Kasumi-1 (cell line): ENCODE results near the gene SMCO2.

ENCODE experiments used
- DNase-seq, 2 experiments: peaks; one replicate each; lab custom pipeline; 2025; lab: John Stamatoyannopoulos, UW

Gene SMCO2

DNA sequence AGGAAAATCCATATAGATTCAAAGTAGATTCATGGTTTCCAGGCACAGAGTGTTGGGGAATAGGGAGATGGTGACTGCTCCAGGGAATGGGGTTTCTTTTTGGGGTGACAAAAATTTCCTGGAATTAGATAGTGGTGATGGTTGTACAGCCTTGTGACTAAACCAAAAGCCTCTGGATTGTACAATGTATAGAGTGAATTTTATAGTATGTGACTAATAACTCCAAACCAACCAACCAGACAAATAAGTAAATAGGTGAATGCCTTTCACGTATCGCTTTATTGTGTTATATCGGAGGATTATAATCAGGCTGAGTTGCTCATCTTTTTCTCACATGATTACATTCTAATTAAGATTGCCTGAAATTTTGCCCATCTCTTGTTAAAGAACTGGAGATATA lies 52.8 kb downstream of the SMCO2 start:
- no peak for DNase-seq

DNA sequence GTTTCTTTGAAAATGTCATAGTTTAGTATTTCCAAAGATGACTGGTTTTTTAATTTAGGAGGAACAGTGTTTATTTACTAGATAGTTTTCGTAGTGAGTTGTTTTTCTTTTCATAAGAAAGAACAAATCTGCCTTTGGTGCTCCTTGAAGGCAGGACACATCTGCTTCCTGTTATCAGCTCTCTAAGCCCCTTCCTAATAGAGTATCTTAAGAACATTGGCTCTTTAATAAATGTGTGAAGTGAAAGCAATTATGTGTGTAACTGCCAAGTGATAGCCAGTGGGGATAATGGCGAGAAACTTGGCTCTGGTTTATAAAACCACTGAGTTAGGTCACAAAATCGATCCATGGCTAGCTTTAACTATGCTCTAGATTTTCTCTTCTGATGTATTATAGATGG lies 54.0 kb downstream of the SMCO2 start:
- DNase-seq, result no peak

DNA sequence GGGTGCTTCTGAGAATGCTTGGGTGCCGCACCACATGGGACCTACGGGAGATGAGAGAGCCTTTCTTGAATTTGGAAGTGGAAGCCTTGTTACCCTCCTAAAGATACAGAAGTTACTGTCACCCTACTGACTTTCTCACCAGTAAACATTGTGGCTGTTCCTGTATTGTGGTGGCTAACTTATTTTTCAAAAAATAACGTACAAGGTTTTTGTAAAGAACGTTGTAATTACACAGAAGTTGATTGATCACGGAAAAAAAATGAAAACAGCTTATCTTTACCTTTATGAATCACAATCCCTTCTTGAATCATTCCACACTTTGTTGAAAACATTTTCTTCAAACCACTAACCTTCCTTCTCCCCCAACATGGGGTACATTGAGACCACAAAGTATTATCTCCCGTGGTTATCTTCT lies 55.5 kb downstream of the SMCO2 start:
- no peak for DNase-seq

DNA sequence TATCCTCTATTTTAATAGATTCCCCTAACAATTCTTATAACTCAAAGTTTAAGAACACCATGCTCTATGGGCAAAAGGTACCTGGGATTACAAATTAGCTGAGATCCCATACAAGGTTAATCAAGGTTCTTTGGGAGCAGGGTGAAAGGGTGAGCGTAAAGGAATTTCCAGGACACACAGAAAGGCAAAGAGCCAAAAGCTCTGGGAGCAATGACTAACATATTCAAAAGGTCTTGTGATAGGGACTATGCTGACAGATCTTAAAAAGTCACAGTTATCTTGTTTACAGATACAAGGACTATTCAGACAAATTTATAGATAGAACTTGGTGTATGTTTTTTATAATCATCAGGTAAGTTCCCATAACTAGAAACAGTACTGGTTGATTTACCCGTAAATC lies 58.0 kb downstream of the SMCO2 start:
- DNase-seq, result no peak

DNA sequence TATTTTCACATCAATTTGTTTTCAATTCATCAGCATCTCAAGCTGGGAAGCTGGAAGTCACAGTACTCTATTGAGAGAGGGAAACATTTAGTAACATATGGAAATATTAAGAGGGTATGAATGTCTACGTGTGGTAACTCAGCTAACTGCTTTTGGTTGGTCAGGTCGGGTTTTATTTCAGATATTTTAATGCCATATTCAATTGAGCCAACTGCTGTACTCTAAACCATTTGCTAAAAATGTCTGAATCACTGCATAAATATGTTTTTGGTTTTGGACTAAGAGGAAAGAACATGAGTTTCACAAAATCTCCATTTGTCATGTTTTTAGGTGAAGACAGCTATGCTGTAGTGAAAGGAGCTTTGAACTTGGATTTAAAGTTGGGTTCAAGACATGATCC lies 58.6 kb downstream of the SMCO2 start:
- DNase-seq, result no peak

DNA sequence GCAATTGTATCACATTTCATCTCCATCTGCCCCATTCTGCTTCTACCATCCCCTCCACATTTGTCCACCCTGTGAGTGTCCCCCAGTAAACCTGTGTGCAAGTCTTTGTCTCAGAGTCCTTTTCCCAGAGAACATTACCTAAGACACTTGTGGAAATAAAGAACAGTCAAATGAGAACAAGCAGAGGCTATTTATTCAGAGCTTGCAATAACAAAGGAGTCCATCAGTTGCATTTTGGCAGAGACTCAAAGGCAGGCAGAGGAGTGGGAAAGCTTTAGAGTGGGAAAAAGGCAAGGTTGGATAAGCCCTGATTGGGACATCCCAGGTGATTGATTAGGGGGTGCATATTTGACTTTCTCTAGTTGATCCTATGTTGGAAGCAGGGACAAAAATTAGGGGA lies 59.2 kb downstream of the SMCO2 start:
- no peak for DNase-seq

DNA sequence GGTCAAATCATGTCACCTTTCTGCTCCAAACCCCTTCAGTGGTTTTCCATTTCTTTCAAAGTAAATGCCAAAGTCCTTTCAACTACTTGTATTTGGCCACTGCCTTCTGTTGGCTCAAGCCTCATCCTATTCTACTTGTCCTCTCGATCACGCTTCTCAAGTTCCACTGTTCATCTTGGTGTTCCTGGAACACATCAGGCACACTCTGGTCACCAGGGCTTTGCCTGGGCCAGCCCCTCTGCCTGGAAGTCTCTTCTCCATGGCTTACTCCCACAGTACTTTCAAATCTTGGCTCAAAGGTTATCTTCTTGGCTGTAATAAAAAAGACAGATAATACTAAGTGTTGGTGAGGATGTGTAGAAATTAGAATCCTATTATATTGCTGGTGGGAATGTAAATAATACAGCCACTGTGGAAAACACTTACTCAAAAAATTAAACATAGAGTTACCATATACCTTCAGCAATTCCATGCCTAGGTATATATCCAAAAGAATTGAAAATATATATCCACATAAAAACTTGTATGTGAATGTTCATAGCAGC lies 60.2 kb downstream of the SMCO2 start:
- DNase-seq, result no peak

DNA sequence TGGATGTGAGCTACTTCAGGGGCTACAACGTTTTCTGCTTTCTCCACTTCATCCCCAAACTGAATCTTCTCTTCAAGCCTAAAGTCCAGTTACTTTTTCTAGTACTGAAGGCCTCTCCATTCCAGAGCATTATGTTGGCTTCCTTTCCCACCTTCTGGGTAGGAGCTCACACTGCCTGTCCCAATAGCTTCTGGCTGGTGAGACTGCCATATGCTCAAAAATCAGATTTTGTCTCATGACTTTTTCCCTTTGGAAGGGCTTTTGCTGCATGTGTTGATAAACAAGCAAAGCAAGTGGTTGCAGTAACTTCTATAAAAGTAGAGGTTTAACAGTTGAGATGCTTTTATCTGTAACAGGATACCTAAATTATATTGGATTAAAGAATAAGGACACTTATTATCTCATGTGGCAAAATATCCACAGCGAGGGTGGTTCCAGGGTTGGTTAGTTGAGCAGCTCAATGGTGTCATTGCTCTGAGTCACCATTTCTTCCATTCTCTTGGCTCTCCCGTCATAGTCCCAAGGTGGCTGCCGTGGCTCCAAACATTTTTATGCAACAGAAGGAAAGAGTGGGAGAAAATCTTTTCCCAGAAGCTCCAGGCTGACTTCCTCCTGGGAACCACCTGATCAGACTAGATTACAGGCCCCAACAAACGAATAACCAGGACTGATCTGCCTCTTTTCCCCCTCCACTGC lies 62.3 kb downstream of the SMCO2 start:
- DNase-seq, result no peak

DNA sequence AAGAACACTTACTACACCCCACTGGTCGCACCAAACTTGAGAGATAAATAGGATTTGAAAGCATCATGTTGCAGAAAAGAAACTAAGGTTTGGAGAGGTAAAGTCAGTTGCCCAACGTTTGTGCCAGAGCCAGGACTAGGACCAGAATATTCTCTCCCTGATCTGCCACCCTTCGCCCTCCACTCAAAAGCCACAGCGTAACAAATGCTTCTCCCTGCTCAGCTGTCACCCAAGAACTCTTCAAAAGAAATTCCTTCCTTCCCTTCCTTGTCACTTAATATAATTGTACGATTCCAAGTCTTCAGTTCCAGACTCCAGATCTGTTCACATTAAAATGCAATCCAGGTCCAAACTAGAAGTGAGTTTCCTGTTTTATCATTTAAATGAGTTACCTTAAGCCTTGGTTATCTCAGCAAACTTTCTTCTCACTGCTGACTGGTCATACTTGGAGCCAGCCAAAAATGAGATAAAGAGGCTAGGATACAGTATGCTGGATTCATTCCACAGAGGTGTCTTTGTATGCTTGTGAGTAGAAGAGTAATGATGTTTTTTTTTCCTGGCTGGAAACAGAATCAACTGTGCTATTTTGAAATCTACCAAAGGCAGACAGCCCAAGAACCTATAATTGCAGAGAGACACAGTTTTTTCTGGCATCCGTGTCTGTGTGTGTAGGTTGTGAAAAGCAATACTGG lies 64.6 kb downstream of the SMCO2 start:
- DNase-seq, result no peak

DNA sequence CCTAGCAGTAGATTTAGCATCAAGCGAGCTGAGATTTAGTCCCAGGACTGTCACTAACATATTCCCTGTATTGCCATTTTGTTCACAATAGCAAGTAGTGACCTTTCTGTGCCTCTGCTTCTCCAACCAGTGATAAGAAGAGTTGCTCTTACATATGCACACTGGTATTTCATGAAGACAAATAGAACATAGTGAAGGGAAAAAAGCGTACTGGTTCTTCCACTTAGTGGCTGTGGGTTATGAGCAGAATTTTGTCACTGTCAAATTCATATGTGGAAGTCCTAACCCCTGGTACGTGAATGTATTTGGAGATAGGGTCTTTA lies 65.1 kb downstream of the SMCO2 start:
- no peak for DNase-seq

DNA sequence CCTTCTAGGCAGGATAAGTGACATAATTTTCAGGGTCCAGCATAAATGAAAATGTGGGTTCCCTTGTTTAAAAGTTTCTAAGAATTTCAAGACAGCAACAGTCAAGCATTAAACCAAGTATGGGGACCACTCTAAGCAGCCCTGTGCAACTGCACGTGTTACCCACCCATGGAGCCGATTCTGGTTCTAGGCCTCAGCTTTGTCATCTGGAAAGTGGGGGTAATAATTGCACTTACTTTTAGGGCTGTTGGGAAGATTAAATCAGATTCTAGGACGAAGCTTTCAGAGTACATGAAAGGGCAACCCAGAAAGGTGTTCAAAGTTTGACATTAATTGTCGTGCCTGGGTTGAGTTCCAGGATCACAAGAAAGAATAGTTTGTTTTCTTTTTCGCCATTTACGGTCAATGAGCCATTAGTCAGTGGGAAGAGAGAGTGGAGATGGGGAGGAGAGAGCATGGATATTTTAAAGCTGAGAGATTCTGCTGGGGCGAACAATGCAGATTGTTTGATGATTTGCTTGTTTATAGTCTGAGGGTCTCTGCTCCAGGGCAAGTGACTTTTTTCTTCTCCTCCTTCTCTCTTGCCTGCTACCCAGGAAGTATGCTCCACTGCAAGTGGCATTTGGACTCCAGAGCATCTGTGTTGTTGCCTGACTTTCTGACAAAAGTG lies 66.8 kb downstream of the SMCO2 start:
- DNase-seq, result no peak

DNA sequence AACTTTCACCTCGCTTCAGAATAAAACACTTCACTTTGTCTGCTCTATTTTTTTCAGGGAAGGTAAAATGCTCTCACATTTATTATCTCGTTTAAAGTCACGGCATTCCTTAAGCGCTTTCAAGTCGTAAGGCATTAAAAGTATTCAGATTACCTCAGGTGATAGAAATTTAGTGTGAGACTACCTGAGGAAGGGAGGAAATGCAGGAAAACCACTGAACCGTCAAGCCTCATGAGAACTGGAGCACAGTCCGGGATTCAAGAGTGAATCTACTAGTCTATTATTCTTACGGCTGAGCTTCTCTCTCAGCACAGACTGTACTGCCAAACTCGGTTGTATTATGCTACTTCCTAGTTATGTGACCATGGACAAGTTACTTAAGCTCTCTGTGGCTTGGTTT lies 69.1 kb downstream of the SMCO2 start:
- DNase-seq, result no peak

DNA sequence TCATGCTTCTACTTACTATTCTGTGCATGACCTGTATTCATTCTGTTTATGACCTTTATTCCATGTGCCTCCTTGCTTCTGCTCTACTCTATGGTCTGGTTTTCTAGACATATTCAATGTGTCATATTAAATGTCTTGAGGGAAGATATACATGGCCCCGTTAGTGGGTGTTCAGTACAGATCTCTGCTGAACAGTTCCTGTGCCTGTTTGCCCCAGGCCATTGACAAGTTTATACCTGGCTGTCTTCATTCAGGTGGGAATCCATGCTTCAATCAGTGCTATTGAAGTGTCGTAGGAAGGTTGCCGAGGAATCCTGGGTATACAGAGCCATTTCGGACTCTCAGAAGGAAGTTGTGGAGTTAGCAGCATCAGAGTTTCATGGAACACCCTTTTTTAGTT lies 70.1 kb downstream of the SMCO2 start:
- no peak for DNase-seq

DNA sequence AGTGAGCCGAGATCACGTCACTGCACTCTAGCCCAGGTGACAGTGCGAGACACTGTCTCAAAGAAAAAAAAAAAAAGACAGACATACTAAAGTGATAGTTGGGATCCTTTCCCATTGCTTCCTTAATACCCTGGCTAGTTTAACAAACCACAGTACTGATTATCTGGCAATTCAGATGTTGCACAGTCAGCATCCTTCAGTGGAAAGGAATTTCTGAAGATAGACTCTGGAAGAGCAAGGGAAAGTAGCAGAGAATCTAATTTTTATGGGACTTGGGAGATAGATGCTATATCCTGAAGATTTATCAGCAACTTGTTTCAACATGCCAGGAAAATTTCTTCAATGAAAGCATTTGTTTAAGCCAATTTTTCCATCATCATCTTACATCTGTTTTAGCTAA lies 71.0 kb downstream of the SMCO2 start:
- no peak for DNase-seq

DNA sequence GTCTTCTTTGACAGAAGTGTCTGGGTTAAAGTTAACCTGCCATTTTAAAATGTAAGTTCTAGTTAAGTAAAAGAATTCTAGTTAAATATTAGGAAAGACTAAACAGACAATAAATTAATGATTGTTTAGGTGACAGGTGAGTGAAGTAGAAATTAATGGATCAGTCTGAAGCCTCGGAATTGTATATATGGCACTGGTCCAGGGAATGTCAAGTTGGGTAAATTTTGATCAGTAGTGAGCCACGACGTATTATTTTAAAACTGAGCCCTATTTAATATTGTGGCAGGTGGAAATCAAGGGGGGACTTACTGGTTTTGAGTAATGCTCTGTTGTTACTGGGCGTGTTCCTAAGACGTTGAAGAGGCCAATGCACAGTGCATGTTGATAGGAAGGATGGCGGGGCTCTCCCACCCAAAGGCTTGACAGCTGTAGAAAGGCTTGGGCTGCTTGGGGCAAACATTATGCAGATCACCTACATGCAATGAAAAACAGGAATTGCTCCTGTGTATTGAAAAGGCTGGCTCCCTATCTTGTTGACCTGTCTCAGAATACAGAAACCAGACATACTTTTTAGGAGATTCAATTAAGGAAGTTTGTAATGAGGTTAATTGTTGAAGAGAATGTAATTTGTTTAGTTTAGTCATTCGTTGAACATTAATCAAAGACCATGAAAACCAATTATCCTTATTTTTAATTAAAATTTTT lies 71.6 kb downstream of the SMCO2 start:
- DNase-seq, result no peak

DNA sequence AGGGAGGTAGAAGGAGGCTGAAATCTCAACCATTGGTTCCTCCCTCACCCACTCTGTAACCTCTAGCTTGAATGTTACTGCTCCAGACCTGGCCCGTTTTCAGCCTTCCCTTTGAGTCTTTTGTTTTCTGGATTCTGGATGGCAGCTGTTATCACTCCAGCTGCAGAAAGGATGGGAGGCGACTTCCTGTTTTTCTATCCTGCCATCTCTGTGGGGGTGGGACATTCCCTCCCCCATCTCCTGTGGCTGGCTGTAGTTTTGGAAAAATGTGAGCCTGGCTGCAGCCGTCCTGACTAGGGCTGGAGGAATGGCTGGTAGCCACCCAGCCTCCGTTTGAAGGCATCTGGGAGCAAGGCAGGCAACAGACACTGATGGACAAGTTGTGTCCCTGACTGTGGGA lies 74.5 kb downstream of the SMCO2 start:
- no peak for DNase-seq

DNA sequence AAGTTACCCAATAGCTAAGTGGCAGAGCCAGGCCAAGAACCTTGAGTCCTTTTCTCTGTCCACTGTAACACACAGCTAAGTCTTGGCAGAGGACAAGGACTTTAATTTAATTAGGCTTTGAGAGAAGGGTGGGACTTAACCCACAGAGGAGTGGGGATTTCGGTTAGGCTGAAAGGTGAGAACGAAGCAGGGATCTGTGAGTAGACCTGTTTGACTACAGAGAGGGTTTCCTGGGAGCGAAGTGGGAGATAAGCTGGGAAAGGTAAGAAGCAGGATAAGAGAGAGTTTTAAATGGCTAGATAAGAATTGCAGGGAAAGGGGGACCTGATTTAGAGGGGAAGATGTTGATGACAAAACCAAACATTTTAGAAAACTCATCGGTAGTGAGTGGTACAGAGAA lies 75.4 kb downstream of the SMCO2 start:
- DNase-seq, result no peak

DNA sequence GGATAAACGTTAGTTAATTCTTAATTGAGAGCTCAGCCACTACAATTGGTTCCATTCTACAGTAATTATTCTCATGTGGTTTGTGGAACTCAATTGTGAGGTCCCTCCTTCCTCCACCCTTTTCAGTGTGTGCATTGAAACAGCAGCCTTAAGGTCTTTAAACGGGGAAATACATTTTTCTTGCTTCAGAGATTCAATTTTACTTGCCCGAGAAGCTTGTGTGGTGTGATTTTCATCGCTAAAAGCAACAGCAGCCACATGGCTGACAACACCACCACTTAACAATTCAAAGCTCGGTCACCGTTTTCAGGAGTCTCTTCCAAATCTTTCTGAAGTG lies 76.7 kb downstream of the SMCO2 start:
- peak in 1 of 2 experiments; percentile 48 for DNase-seq

DNA sequence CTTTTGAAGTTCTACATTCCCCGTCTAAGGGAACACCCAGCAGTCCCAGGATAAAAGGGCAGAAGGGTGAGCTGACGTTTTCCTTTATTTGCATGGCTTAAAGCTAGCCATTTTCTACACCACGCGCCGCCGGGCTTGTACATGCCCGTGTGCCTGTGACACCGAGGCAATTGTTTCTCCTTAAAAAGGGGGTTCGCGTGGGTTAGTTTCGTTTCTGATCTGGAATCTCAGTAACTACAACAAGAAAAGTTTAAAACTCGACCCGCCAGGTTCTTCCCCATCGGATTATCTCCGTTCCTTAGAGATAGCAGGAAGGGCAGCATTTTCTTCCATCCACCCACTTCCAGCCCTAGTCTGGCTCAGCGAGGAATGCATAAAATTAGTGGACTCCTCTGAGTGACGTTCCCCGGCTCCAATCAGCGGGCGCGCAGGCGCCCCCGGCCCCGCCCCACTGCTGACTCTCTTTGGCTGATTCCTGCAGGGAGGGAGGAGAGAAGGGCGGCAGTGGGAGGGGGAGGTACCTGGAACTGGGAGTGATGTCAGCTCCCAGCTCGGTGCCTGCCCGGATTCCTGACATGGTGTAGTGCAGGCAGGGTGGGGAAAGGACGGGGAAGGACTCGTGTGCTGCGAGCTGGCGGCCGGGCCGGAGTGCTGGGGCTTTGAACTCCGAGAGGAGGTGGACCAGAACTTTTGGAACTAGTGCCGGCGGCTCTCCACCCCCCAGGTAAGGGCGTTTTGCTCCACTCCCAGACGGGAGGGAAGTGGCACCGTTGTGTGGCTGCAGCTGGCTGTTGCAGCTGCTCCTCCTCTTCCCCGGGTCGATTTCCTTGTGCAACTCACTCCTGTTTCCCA lies 77.3 kb downstream of the SMCO2 start, which contains the start of gene PPFIBP1:
PPFIBP1 (plus strand) TSS at position 565 of the 852 bp plus-strand sequence. CDS start 109,191 bp downstream, outside the sequence.
- DNase-seq, result peak; percentile 96

DNA sequence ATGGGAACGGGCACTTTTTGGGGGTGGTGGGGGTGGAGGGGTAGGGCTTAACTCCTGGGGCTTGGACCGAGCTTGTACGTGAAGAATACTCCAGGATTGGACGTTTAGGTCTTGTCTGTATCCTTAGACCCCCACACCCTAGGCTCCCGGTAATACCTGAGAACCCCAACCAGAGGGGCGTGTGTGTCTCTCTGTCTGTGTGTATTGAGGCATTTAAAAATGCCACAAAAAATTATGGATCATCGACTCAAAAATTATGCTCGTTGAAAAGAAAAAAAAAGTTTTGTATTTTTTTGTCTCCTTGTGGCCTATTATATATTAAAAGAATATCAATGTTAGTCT lies 77.9 kb downstream of the SMCO2 start:
- DNase-seq, result no peak

DNA sequence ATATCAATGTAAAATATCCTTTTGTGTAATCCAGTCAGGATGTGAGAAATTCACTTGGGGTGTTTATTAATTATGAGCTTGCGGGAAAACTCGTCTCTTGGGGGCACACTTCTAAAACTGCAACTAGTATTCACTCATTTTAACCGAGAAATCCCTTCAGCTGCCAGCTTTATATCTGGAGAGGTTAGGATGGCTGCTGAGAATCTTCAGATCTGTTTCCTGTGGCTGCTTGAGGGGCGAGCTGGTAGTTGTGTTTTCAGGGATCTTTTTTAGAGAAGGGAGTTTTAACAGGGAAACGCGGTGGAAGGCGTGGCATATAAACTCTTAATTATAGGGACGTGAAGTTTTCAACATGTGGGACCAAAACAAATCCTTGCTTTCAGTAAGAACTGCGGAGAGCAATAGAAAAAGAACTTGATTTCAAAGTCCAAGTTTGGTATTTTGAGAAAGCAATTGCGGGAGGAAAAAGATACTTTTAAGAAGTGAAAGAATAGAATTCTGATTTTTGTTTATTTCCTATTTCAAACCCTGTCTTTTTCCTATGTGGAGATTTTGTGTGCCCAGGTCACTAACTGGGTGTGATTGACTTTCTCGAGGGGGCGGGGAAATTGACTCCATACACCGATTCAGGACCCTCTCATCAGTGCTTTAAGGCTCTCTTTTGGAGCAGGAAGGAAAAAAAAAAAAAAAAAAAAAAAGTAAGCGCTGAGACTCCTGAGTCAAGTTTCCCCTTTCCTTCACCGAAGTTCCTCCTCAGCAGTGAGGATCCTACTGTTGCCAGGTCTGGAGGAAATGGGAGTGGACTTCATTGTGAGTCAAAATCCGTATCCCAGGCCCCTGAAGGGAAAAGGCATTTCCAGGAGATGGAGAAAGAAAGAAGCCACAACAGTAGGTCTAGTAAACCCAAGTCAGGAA lies 78.6 kb downstream of the SMCO2 start:
- peak in 1 of 2 experiments; percentile 27 for DNase-seq
